GM18951 (cell line): ENCODE results near the gene NYAP2.

ENCODE experiments used
- POLR2A ChIP-seq: IDR thresholded peaks from 4 replicates; pipeline ENCODE4 v1.6.1; 2011; ENCODE audit warnings: mild to moderate bottlenecking; ENCODE audit not compliant: insufficient read length, insufficient read depth; ENCODE audit errors: extremely low read depth
- in situ Hi-C: fragments of 300-500 bp; cut with MboI; formaldehyde crosslinking; loops from one replicate; pipeline ENCODE4 v1.12.0; 2022; ENCODE audit warnings: low sequenced_read_pairs, mixed read lengths, inconsistent platforms; ENCODE audit not compliant: unreplicated experiment

NYAP2 gene

GRCh38 chr2:225694664-225695063, 295.2 kb downstream of the NYAP2 start:
- no peak for TF ChIP-seq POLR2A
- in situ Hi-C loops: loop anchor here (25.0 kb wide), 1 partner anchor 1293 kb away; no protein-coding TSS in a partner anchor

GRCh38 chr2:225697936-225698335, 298.4 kb downstream of the NYAP2 start:
- TF ChIP-seq POLR2A: no peak
- in situ Hi-C loops: loop anchor here (25.0 kb wide), 1 partner anchor 1289 kb away; no protein-coding TSS in a partner anchor
